Choroid plexus epithelial cell (primary cell): ENCODE data around the gene DGCR6L.
A peak's percentile ranks its signal among the peaks of the same experiment; 100 is the strongest.
"Not testable (repeated sequence)": the region's sequence is repeated elsewhere in the genome, so short reads cannot be mapped to it uniquely, and the experiment has no call there.

Experiments
- DNase-seq: peaks from one replicate; pipeline ENCODE4 v3.0.0-alpha.2; 2010; ENCODE audit warnings: low read depth
- H3K4me3 ChIP-seq: 2 replicates; pipeline ENCODE4 v1.5.1; 2011; ENCODE audit warnings: low read depth, mild to moderate bottlenecking, control low read depth, low read length, moderate library complexity
- TF ChIP-seq, protein P1 (sequence below): conservative IDR thresholded peaks from 2 replicates; pipeline ENCODE4 v1.5.1; 2011; ENCODE audit warnings: low read depth, mild to moderate bottlenecking, control low read depth, inconsistent platforms, low read length, moderate library complexity

Gene DGCR6L

DNA sequence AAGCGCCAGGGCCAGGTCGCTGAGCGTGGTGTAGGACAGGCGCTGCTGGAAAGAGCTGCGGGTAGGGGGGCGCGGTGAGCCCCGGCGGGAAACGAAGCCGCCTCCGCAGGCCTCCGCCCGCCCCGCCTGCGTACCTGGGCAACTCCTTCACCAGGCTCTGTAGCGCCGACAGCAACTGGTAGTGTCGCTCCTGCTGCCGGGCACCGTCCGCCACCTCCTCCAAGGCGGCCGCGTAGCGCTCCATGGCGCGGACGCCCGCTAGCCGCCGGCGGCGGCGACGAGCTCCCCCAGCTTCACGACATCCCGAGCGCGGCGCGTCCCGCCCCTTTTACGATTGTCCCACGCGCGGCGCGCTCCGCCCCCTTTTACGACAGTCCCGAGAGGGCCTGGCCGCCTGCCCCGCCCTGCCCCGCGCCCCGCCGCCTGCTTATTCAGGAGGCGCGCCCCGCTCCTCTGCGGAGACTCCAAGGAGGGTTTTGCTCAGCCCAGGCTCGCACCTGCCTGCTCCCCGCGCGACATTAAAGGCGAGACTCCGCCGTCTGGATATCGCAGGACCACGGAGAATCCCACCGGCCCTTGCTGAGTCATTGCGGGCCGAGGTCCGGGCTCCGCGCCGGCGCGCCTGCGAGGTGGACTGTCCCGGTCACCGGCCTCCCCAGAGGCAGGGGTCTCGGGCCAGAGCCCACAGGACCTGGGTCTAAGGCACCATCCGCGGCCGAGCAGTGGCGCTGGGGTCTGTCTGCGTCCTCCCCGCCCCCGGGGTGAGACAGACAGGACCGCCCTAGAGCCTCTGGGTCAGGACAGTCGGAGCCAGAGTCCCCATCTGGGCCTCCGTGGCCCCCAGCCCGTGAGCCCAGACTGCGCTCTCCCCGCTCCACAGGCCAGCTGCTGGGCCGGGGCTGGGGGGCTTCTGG, at the start of gene DGCR6L:
DGCR6L (minus strand) TSS at position 316 of the 914 bp plus-strand sequence; CDS start at position 244, 72 bp downstream.
- peak; percentile 93 for DNase-seq
- TF ChIP-seq, protein P1, sequence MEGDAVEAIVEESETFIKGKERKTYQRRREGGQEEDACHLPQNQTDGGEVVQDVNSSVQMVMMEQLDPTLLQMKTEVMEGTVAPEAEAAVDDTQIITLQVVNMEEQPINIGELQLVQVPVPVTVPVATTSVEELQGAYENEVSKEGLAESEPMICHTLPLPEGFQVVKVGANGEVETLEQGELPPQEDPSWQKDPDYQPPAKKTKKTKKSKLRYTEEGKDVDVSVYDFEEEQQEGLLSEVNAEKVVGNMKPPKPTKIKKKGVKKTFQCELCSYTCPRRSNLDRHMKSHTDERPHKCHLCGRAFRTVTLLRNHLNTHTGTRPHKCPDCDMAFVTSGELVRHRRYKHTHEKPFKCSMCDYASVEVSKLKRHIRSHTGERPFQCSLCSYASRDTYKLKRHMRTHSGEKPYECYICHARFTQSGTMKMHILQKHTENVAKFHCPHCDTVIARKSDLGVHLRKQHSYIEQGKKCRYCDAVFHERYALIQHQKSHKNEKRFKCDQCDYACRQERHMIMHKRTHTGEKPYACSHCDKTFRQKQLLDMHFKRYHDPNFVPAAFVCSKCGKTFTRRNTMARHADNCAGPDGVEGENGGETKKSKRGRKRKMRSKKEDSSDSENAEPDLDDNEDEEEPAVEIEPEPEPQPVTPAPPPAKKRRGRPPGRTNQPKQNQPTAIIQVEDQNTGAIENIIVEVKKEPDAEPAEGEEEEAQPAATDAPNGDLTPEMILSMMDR = no peak
- peak within 1 kb of the TSS; percentile 86 for H3K4me3 ChIP-seq

GRCh38 chr22:20368875-20369274, 49.0 kb upstream of the DGCR6L start:
- not testable (repeated sequence) for H3K4me3 ChIP-seq, DNase-seq

DNA sequence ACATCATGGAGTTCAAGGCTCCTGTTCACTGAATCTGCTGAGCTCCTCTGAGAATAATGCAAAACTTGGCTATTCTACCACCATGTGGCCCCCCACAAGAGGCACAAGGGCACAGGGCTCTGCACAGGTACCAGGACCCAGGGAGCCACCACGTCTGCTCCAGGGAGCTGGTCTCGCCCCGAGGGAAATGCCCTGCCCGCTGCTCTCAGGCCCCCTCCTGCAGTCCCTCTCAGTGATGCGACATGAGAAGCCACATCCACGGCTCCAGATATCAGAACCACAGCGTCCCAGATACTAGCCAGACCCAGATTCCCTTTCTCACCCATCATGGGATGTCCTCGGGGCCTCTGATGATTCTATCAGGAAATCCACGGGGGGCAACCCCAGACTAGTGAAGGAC, 47.0 kb upstream of the DGCR6L start:
- not testable (repeated sequence) for H3K4me3 ChIP-seq, DNase-seq

GRCh38 chr22:20364335-20365260, 44.7 kb upstream of the DGCR6L start:
- DNase-seq = peak; percentile 5
- not testable (repeated sequence) for H3K4me3 ChIP-seq

DNA sequence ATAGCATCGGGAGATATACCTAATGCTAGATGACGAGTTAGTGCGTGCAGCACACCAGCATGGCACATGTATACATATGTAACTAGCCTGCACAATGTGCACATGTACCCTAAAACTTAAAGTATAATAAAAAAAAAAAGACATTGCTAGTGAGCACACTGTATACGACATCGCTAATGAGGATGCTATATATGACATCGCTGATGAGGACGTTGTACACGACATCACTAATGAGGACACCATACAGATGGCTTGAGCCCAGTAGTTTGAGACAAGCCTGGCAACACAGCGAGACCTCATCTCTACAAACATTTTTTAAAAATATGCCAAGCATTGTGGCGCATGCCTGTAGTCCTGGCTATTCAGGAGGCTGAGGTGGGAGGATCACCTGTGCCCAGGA, 42.5 kb upstream of the DGCR6L start:
- DNase-seq, H3K4me3 ChIP-seq: not testable (repeated sequence)

DNA sequence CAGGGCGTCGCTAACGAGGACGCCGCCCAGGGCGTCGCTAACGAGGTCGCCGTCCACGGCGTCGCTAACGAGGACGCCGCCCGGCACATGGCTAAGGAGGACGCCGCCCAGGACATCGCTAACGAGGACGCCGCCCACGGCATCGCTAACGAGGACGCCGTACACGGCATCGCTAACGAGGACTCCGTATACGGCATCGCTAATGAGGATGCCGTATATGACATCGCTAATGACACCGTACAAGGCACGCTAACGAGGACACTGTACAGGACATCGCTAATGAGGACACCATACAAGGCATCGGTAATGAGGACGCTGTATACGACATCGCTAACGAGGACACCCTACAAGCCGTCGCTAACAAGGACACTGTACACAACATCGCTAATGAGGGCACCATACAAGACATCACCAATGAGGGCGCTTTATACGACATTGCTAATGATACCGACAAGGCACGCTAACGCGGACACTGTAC, 41.9 kb upstream of the DGCR6L start:
- H3K4me3 ChIP-seq, DNase-seq: not testable (repeated sequence)

DNA sequence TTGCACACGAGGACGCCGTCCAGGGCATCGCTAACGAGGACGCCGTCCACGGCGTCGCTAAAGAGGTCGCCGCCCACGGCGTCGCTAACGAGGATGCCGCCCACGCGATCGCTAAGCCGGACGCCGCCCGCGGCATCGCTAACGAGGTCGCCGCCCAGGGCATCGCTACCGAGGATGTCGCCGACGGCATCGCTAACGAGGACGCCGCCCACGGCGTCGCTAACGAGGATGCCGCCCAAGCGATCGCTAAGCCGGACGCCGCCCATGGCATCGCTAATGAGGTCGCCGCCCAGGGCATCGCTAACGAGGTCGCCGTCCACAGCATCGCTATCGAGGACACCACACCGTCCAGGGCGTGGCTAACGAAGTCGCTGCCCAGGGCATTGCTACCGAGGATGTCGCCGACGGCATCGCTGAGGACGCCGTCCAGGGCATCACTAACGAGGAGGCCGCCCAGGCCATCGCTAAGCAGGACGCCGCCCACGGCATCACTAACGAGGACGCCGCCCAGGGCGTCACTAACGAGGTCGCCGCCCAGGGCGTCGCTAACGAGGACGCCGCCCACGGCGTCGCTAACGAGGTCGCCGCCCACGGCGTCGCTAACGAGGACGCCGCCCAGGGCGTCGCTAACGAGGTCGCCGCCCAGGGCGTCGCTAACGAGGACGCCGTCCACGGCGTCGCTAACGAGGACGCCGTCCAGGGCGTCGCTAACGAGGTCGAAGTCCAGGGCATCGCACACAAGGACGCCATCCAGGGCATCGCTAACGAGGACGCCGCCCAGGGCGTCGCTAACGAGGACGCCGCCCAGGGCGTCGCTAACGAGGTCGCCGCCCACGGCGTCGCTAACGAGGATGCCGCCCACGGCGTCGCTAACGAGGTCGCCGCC, 41.2 kb upstream of the DGCR6L start:
- DNase-seq, H3K4me3 ChIP-seq: not testable (repeated sequence)

GRCh38 chr22:20360261-20360660, 40.4 kb upstream of the DGCR6L start:
- not testable (repeated sequence) for H3K4me3 ChIP-seq

GRCh38 chr22:20358503-20359239, 38.8 kb upstream of the DGCR6L start:
- not testable (repeated sequence) for H3K4me3 ChIP-seq, DNase-seq

More at GRCh38 chr22:20360261-20360660, 40.4 kb upstream of the DGCR6L start:
- not testable (repeated sequence) for DNase-seq

GRCh38 chr22:20357967-20358366, 38.1 kb upstream of the DGCR6L start:
- DNase-seq = not testable (repeated sequence)

DNA sequence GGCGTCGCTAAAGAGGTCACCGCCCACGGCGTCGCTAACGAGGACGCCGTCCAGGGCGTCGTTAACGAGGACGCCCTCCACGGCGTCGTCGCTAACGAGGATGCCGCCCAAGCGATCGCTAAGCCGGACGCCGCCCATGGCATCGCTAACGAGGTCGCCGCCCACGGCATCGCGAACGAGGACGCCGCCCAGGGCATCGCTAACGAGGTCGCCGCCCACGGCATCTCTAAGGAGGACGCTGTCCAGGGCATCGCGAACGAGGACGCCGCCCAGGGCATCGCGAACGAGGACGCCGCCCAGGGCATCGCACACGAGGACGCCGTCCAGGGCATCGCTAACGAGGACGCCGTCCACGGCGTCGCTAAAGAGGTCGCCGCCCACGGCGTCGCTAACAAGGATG, 37.0 kb upstream of the DGCR6L start:
- not testable (repeated sequence) for DNase-seq, H3K4me3 ChIP-seq

More at GRCh38 chr22:20357967-20358366, 38.1 kb upstream of the DGCR6L start:
- not testable (repeated sequence) for H3K4me3 ChIP-seq

- not testable (repeated sequence) for DNase-seq, H3K4me3 ChIP-seq
Measured at GRCh38 chr22:20355939-20356636, 36.2 kb upstream of the DGCR6L start.
